GM06990 (cell line): ENCODE measurements around the gene MPPED2.

Source experiments
- DNase-seq: peaks from one replicate; pipeline ENCODE4 v3.0.0-alpha.2; 2011; ENCODE audit not compliant: insufficient read length; ENCODE audit errors: extremely low read depth
- H3K27me3 ChIP-seq: replicated peaks from 2 replicates; pipeline ENCODE4 v1.6.0; 2011; ENCODE audit warnings: low read length; ENCODE audit not compliant: control insufficient read depth, insufficient read depth
- H3K36me3 ChIP-seq: 2 replicates; pipeline ENCODE4 v1.5.1; 2011; ENCODE audit warnings: low read length; ENCODE audit not compliant: control insufficient read depth, insufficient read depth
- H3K4me3 ChIP-seq: replicated peaks from 2 replicates; pipeline ENCODE4 v1.5.1; 2011; ENCODE audit warnings: low read depth, mild to moderate bottlenecking, control low read depth, low read length
- TF ChIP-seq, protein P1 (sequence below): IDR thresholded peaks from 2 replicates; pipeline ENCODE4 v1.5.1; 2011; ENCODE audit warnings: low read length, control low read depth, mild to moderate bottlenecking, inconsistent platforms; ENCODE audit not compliant: insufficient read depth, poor library complexity, severe bottlenecking

The MPPED2 gene

DNA sequence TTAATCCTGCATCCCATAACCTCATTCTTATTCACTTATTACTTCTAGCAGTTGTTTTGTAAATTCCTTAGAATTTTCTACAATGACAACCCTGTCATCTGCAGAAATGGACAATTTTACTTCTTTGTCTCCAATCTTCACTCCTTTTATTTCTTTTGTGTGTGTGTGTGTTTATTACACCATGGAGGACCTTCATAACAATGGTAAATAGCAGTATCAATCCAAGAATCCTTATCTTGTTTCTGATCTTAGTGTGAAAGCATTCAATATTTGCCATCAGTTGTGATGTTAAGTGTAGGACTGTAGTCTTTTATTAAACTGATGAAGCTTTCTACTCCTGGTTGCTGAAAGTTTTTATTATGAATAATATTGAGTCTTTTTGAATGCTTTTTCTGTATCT lies 109.1 kb downstream of the MPPED2 start:
- Histone ChIP-seq H3K4me3 (no peak overlapping the region), H3K36me3 (no peaks in the 10 kb centered on the region), H3K27me3 (no peaks in the 10 kb centered on the region; the same call in 1 of the 2 replicates)
- no peak for DNase-seq
- TF ChIP-seq, protein P1, sequence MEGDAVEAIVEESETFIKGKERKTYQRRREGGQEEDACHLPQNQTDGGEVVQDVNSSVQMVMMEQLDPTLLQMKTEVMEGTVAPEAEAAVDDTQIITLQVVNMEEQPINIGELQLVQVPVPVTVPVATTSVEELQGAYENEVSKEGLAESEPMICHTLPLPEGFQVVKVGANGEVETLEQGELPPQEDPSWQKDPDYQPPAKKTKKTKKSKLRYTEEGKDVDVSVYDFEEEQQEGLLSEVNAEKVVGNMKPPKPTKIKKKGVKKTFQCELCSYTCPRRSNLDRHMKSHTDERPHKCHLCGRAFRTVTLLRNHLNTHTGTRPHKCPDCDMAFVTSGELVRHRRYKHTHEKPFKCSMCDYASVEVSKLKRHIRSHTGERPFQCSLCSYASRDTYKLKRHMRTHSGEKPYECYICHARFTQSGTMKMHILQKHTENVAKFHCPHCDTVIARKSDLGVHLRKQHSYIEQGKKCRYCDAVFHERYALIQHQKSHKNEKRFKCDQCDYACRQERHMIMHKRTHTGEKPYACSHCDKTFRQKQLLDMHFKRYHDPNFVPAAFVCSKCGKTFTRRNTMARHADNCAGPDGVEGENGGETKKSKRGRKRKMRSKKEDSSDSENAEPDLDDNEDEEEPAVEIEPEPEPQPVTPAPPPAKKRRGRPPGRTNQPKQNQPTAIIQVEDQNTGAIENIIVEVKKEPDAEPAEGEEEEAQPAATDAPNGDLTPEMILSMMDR: no peak

DNA sequence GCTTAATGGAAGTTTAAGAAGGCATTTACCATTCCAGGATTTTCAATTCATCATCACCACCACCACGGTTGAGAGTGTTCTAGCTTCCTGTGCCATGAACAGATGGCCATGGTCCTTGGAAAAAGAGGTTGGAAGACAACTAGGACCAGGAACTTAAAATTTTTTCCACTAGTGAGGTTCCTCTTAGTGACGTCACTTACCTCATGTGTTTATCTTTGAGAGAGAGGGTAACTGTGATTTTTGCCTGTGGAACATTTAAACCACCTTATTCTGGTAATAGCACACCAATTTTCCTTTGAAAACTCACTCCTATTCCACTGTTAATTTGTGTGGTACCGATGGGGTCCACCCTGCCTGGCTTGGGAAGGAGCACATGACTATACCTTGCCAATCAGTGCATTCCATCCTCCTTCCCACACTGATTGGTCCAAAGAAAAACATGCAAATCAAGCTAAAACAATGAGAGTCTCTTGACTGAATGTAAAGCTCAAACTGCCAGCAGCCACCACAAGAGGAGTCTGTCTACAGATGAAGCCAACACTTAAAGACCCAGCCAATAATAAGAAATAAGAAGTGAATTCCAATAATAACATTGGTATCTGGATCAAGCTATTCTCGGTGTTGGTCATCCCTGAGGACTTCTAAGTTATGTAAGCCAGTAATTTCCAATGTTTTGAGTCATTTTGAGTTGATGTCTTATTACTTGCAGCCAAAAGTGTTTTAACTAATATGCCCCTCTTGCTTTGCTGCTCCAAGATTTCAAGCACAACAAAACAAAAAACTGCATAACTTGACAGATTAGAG lies 111.8 kb downstream of the MPPED2 start:
- no peaks in the 10 kb centered on the region for H3K27me3 ChIP-seq
- H3K4me3 ChIP-seq: no peak overlapping the region
- TF ChIP-seq, protein P1: no peak
- no peak for DNase-seq
- no peaks in the 10 kb centered on the region for H3K36me3 ChIP-seq

GRCh38 chr11:30471244-30471643 lies 114.9 kb downstream of the MPPED2 start:
- DNase-seq: no peak
- TF ChIP-seq, protein P1: no peak
- Histone ChIP-seq H3K27me3 (no peaks in the 10 kb centered on the region), H3K4me3 (no peak overlapping the region), H3K36me3 (no peaks in the 10 kb centered on the region)

DNA sequence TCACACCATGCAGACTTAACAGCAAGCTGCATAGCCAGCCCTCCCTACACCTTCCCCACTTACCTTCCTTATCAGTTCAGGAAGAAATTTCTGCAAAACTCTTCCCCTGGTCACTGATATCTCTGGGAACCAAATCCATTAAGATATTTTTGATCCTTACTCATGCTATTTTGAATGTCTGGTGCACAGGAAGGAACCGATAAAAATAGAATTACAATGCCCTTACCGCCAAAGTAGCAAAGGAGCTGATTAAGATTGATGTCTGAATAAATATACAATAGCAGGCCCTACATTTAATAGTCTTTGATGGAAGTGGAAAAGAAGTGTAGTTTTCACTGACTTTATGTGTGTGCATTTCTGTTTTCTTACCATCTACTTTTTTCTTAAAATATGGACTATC lies 117.3 kb downstream of the MPPED2 start:
- Histone ChIP-seq H3K4me3 (no peak overlapping the region), H3K27me3 (no peaks in the 10 kb centered on the region), H3K36me3 (no peaks in the 10 kb centered on the region)
- TF ChIP-seq, protein P1: no peak
- DNase-seq: no peak

DNA sequence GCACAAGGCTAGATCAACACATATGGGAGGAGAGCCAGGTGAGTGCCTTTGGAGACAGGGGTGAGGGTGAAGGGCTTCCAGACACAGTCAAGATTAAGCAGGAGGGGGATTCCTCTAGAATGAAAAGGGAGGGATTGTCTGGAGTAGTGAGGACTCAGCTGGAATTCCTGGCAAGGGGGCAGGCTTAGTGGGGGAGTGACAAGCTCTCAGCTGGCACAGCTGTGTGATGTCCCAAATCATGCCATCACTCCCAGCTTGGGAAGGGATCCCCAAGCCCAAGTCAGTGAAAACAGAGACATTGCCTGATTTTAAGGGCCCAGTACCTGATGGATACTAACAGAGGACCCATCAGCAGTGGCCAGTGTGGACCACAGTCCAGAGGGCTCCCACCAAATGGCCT lies 119.0 kb downstream of the MPPED2 start:
- H3K36me3 ChIP-seq: no peaks in the 10 kb centered on the region
- no peaks in the 10 kb centered on the region for H3K27me3 ChIP-seq
- no peak overlapping the region for H3K4me3 ChIP-seq
- DNase-seq: no peak
- TF ChIP-seq, protein P1: no peak
